CD4-positive, alpha-beta T cell treated with Interferon gamma for 1 hour (primary cell): ENCODE data around the gene RBM7.

Source experiments
- DNase-seq: peaks from one replicate; pipeline ENCODE4 v3.0.0-alpha.2; 2020

The RBM7 gene

DNA sequence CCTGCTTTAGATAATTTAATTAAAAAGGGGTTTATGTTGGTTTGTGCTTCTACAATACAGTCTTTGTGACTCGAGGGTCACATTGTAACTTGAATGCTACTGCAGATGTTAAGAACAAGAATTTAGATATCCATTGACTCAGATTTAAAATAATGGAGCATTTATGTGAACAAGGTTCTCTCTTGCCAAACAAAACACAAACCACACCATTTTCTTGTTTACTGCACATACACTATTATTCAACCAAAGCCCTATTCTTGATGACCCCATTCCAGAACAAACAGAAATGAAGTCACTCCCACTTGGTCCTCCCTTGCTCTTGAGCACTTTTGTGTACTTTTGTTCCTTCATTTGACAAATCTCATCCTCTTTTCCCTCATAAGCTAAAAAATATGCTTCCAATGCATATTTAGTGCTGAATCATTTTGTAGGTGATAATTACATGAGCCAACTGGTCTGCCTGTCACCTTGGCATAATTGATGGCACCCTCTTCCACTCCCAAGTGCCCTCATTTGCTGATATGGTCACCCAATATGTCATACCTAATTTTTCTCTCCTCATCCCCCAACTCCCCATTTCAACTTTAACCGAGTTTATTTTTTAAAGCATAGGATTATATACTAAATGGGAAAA, 3.0 kb upstream of the RBM7 start:
- no peak for DNase-seq

DNA sequence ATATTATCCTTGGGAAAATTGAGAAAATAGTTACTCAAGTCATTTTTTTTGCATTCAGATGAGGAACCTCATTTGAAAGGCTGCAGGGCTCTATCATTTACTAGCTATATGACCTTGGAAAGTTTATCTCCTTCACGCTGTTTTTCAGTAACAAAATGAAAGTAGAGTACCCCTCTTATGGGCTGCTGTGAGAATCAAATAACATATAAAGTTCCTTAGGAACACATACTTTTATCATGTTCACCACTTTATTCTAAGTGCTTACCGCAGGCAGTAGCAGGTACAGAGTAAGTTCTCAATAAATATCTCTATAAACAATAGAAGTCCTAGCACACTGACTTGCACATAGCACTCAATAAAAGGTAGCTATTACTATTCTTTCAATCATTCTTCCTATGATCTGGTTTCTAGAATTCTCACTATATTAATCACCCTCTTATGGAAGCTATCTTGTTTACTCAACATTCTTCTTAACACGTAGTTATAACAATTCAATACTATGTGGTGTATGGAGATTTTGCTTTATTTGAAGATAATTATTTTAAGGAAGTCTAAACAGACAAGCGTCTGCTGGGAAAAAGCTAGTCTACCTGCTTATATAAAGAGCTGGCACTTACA, 2.1 kb upstream of the RBM7 start:
- no peak for DNase-seq

DNA sequence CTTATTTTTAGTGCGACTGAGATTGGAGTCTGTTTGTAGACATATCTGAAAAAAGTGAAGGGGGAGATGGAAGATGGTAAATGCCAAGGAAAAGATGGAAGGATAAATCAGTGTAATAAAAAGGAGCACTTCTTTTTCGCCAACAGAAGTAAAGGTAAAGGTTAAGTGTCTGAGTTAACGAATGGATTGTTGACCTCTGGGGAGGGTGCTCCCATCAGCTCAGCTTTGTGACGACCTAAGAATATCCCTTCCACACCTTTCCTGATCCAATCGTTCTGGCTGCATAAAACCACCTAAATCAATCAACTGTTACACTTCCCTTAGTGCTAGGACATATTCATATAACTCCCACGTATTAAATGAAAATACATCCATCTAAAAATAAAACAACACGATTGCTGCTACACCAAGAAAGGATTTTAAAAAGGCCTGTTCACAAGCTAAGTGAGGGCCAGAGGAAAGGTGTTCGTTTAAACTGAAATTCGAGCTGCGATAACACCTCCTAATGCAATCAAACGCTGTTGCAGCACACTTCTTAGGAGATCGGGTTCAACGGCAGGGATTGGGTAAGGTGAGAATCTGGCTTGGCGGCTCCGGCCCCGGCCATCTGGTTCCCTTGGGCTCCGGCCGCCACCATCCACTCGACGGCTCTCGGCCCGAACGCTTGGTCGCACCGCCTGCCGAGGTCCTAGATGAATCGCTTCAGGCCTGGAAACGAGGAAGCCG, 813 bp upstream of the RBM7 start:
- DNase-seq = no peak

- no peak for DNase-seq
Measured at GRCh38 chr11:114400915-114401223, 403 bp downstream of the RBM7 start.

DNA sequence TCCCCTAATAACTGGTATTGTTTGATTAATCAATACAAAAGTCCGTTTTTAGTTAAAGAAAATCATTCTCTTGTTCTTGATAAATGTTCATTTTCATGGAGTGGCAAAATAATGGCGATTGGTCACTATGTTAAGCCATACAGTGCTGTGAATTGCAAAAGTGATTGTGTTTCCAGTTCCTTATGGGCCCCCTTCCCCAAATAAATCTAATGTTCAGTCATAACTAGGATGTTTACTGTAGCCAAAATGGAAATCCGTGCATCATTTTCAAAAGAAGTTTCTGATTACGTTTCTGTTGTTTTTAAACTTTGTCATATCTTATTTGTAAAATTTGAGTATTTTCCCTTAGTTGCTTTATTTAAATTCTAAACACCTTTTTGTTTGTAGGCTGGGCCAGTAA, 845 bp downstream of the RBM7 start:
- DNase-seq = no peak

- no peak for DNase-seq
Measured at GRCh38 chr11:114412946-114413345, 12.5 kb downstream of the RBM7 start.

DNA sequence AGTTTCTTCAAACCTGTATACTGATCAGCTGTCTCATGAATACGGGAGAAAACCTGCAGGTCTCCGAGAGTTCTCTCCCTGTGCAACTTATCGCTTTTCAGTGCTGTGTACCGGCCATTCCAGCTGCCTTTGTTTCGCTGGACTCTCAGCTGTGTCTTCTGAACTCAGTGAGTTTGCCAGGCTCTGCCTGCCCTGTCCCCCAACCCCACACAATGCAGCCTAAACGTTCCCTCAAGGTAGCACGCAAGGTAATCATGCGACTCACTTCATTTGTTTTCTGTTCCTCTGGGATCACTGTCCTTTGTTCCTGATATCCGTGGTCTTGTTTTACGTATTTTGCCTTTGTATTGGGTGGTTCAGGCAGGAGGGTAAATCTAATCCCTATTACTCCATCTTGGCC, 13.5 kb downstream of the RBM7 start:
- no peak for DNase-seq

GRCh38 chr11:114416441-114416961, 16.0 kb downstream of the RBM7 start:
- no peak for DNase-seq

DNA sequence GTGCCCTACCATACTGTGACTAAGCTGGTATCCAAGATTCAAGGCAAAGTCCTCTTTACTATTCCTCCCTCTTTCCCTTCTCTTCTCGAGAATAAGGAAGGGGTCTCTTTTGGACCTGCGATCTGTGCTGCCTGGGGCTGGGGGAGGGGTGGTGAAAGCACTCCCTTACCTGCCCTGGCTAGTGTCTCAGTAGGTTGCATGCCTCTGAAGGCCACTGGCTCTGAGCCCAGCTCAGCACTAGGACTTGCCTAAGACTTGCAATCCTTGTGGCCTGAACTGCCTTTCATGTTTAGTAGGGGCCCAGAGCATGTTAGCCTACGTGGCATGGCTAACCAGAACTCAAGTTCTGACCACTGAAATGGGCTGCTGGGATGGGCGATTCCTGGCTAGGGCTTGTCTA, 25.8 kb downstream of the RBM7 start:
- no peak for DNase-seq

DNA sequence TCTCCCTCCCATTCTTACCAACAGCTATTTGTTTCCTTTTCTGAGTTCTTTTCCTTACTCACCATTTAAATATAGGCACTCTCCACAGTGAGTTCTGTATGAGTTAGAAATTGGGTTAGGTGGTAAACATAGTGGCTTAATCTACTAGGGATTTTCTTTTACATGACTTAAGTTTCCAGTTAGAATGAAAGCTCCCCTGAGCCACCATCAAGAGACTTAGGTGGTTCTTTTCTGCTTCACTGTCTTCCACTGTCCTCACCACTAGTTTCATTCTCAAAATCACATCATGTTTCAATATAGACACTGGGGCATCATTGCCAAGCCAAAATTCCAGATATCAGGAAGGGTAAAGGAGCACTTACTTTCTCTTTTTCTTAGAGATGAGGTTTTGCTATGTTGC, 29.8 kb downstream of the RBM7 start:
- DNase-seq = no peak

- no peak for DNase-seq
Measured at GRCh38 chr11:114432893-114433292, 32.4 kb downstream of the RBM7 start.

- no peak for DNase-seq
Measured at GRCh38 chr11:114433376-114433775, 32.9 kb downstream of the RBM7 start.

- no peak for DNase-seq
Measured at GRCh38 chr11:114438303-114438702, 37.8 kb downstream of the RBM7 start.

DNA sequence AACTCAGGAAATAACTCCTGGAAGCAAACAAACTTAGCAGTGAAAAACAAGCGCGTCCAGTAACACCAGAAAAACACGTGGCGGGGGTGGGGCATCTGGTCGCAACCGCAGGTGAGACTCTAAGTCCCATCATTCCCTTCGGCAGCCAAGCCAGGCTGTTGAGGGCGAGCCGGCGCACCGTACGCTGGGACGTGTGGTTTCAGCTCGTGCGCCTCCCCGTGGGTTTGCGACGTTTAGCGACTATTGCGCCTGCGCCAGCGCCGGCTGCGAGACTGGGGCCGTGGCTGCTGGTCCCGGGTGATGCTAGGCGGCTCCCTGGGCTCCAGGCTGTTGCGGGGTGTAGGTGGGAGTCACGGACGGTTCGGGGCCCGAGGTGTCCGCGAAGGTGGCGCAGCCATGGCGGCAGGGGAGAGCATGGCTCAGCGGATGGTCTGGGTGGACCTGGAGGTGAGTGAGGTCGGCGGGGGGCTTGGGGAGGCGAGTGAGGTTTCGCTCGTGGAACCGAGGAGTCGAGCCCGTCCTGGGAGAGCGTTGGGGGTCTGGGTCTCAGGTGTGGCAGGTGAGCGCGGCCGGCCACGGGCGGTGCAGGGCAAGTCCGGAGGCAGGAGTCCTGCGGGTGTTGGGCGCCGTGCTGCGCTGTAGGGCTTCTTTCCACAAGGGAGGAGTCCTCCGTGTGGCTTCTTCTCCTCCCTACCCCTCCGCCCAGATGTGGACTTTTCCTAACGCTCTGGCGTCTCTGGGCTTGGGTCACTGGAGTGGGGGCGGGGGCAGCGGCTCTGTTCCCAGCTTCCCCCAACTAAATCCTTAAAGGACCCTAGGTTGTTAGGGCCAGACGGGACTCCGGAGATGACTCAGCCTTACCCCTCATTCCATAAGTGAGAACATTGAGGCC, 39.0 kb downstream of the RBM7 start, which contains the start of gene REXO2:
Gene REXO2, plus strand, starts transcription at position 239 of the 892 bp plus-strand sequence. Its CDS starts 62 bp downstream, at position 301.
- DNase-seq = peak; percentile 94

DNA sequence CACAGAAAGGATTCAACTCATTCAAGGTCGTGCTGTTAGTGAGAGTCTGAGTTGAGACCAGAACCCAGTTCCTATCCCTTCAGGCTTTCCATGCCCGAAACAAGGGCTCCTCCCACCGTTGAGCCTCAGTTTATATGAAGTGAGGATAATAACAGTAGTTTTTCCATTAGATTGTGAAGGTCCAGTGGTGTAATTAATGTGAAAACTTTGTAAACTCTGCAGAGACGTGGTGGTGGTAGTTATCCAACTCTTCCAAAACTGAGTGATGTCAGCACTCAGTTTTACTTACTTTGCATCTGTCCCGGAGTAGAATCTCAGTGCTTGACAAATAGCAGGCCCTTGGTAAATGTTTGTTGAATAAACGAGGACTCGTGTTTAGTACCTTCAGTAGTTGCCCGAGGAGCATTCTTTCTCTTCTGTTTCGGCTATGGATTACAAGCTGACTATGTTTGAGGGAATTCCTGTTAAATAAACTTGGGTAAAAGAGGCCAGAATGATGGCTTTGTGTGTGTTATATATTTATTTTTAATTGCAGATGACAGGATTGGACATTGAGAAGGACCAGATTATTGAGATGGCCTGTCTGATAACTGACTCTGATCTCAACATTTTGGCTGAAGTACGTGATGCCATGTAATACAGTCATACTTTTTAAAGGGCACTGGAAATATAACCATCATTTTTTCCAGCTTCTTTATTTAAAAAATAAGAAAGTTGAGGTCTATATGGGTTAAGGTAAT, 39.8 kb downstream of the RBM7 start:
- no peak for DNase-seq

- no peak for DNase-seq
Measured at GRCh38 chr11:114440971-114441763, 40.7 kb downstream of the RBM7 start.

GRCh38 chr11:114441921-114442320, 41.5 kb downstream of the RBM7 start:
- no peak for DNase-seq

- DNase-seq = no peak
Measured at GRCh38 chr11:114442536-114442935, 42.1 kb downstream of the RBM7 start.

DNA sequence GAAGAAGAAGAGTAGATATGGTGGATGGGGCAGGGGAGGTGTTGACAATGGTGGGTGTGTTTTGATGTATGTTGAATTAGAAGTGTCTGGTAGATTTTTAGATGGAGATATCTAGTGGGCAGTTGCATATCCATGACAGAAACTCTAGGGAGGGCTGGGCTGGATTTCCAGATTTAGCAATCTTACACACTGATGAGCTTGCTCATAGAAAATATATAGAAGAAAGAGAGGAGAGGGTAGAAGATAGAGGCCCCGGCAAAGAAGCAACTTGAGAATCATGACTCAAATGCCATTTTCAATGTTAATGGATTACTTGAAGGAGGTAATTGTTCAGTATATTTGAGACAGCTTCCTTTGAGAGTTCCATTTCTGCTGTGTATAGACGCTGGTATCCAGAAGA, 47.0 kb downstream of the RBM7 start:
- no peak for DNase-seq

DNA sequence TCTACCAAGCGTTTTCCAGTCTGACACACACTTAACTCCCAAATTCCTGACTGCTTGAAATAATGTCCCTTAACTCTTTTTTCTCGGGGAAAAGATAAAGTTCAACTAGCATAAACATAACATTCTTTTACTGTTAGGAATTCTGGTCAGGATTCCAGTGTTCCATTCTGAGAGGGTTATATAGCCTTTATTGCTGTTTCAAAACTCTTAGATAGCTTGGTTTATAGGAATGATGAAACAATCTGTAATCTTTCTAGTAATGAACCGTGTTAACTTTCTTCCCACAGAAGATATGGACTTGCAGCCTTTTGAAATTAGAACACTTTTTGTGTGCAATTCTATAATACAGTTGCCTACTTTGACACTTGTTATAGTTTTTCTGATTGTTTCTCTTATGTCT, 47.4 kb downstream of the RBM7 start:
- no peak for DNase-seq

DNA sequence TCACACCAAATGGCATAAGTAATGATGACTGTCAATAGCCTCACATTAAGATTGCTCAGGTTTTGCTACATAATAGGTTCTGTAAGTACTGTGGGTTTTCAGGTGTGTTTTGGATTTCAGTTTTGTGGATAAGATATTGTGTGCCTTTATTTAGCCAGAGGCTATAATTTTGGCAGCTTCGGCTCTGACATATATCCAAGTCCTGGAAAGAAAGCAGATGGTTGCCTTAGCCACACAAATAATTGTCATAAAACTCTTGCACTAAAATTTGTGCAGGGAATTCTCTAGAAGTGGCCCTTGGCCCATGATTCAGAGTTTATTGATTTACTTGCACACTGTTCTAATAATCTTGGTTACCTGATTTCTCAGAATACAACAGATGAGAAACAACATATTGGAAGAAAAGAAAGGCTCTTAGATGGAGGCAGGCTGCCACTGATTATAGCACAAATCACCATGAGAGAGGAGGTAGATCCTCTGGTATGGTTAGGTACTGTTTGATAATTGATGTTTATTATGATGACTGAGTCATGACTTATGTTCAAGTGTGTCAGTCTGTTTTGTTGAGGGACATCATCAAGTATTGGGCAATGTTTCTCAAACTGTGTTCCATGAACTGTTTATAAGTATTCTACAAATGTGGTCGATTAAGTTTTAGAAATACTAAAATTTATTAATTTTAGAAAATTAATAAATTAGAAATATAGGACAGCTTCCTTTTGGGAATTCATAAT, 48.5 kb downstream of the RBM7 start:
- no peak for DNase-seq
